Loucy (cell line): Measurements from ENCODE around the gene TMC2.

ENCODE experiments used
- EZH2phosphoT487 ChIP-seq: fragments of 200-600 bp; IDR thresholded peaks from 2 replicates; pipeline ENCODE4 v1.6.1; 2018; ENCODE audit warnings: antibody characterized with exemption, mild to moderate bottlenecking, moderate library complexity, borderline replicate concordance
- TF ChIP-seq, protein P1 (sequence below): fragments of 200-600 bp; sonication (generic); conservative IDR thresholded peaks from 2 replicates; pipeline ENCODE4 v1.5.1; 2014; ENCODE audit warnings: mild to moderate bottlenecking, antibody characterized with exemption, low read length

DNA sequence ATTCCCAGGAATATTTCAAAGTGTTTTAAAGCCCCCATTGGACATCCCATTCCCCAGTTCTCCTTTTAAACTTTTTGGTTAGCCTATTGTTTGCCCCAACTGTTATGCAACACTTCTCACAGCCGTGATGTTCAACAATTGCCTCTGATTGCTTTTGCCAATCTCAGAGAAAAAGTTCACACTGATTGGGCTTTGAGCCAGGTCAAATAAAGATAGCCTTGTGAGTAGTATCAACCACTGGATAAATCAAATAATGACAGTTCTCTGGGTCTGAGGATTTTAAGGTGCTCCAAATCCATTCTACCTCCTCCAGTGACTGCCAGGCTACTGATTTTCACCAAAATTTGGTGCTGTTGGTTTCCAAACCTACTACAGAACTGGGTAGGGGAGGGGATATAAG, 97.0 kb downstream of the TMC2 start:
- TF ChIP-seq, protein P1, sequence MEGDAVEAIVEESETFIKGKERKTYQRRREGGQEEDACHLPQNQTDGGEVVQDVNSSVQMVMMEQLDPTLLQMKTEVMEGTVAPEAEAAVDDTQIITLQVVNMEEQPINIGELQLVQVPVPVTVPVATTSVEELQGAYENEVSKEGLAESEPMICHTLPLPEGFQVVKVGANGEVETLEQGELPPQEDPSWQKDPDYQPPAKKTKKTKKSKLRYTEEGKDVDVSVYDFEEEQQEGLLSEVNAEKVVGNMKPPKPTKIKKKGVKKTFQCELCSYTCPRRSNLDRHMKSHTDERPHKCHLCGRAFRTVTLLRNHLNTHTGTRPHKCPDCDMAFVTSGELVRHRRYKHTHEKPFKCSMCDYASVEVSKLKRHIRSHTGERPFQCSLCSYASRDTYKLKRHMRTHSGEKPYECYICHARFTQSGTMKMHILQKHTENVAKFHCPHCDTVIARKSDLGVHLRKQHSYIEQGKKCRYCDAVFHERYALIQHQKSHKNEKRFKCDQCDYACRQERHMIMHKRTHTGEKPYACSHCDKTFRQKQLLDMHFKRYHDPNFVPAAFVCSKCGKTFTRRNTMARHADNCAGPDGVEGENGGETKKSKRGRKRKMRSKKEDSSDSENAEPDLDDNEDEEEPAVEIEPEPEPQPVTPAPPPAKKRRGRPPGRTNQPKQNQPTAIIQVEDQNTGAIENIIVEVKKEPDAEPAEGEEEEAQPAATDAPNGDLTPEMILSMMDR, result no peak
- no peak for TF ChIP-seq EZH2phosphoT487
